Peyer's patch (tissue), 4 donors: ENCODE measurements around the gene GPR65.

Experiments used
- CTCF ChIP-seq, 6 experiments: fragments of 450-650 bp in 4 of 6; fragments of 200-600 bp in 2 of 6; sonication (generic) in 1 of 6; IDR thresholded peaks; one replicate each; pipeline ENCODE4 v1.5.1; 2017 to 2019; ENCODE audit warnings: antibody characterized with exemption in 6 of 6, mild to moderate bottlenecking in 3 of 6, moderate library complexity in 1 of 6
- POLR2A ChIP-seq, 2 donors: fragments of 450-650 bp; IDR thresholded peaks; one replicate each; pipeline ENCODE4 v1.5.1; 2017; ENCODE audit warnings: antibody characterized with exemption in 2 of 2, mild to moderate bottlenecking in 2 of 2, moderate library complexity in 2 of 2

- TF ChIP-seq CTCF (IDR thresholded peaks at IDR 0.05) (no peak), POLR2A (IDR thresholded peaks at IDR 0.05) (no peak)
These were observed 37.4 kb upstream of the GPR65 start for GRCh38 chr14:87967496-87967895.
